ENCODE results near the gene SLC12A5.
A peak's percentile ranks its signal among the peaks of the same experiment; 100 is the strongest.

SLC12A5 gene

DNA sequence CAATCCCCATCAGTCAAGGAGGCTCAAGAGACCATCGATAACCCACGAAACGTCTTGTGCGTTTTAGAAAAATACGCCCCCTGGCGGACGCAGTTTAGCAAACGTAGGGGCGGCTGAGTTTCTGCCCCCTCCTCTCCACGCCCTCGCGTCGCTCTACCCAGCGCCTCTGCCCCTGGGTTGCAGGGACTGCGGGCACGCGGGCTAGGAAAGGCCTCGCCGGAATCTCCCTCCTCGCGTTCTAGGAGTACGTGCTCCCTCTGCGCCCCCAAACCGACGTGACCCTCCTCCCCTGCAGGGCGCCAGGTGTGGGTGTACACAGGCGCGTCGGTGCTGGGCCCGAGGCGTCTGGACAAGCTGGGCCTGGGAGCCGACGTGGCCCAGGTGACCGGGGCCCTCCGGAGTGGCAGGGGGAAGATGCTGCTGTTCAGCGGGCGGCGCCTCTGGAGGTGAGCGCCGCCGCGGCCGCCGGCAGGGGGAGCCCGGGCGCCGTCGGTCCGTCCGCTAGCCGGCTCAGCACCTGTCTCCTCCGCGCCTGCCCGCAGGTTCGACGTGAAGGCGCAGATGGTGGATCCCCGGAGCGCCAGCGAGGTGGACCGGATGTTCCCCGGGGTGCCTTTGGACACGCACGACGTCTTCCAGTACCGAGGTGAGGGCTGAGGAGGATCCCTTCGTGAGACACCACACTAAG, 15.0 kb upstream of the SLC12A5 start:
- H3K27ac ChIP-seq: no peak overlapping the region
- TF ChIP-seq, protein P1, sequence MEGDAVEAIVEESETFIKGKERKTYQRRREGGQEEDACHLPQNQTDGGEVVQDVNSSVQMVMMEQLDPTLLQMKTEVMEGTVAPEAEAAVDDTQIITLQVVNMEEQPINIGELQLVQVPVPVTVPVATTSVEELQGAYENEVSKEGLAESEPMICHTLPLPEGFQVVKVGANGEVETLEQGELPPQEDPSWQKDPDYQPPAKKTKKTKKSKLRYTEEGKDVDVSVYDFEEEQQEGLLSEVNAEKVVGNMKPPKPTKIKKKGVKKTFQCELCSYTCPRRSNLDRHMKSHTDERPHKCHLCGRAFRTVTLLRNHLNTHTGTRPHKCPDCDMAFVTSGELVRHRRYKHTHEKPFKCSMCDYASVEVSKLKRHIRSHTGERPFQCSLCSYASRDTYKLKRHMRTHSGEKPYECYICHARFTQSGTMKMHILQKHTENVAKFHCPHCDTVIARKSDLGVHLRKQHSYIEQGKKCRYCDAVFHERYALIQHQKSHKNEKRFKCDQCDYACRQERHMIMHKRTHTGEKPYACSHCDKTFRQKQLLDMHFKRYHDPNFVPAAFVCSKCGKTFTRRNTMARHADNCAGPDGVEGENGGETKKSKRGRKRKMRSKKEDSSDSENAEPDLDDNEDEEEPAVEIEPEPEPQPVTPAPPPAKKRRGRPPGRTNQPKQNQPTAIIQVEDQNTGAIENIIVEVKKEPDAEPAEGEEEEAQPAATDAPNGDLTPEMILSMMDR (conservative IDR thresholded peaks at IDR 0.05): peak; percentile 99
- no peak for TF ChIP-seq ZFX (IDR thresholded peaks at IDR 0.05)

DNA sequence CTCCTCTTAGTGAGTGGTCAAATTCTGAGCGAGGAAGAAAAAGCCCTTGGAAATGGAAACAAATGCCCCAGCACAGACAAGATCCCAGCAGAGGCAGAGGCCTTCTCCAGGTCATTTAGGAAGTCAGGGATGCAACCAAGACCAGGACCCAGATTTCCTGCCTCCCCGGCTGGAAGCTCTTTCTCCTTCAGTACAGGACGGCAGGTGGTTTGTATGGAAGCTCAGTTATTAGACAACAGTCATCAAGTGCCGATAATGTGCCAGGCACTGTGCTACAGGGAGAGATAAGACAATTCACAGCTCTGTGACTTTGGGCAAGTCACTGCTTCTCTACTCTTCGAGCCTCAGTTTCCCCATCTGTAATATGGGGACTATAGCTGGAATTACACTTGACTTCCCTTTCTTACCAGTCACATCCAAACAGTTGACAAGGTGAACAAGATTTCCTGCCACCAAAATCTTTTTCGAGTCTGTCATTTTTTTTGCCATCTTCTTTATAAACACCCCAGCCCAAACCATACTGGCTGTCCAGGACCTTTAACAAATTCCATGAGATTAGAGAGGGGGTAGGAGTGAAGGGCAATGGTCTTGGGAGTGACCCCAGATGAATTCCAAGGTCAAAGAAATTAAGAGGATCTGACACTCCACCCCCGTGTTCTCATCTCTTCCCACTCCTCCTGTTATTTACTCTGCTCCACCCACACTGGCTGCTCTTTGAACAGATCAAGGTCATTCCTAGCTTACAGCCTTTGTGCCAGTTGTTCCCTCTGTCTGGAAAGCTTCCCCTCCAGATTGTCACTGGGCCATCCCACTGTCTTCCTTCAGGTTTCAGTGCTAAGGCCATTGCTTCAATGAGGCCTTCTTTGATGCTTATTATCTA, 14.3 kb upstream of the SLC12A5 start:
- TF ChIP-seq ZFX (IDR thresholded peaks at IDR 0.05): no peak
- TF ChIP-seq, protein P1 (conservative IDR thresholded peaks at IDR 0.05): no peak
- no peak overlapping the region for H3K27ac ChIP-seq

DNA sequence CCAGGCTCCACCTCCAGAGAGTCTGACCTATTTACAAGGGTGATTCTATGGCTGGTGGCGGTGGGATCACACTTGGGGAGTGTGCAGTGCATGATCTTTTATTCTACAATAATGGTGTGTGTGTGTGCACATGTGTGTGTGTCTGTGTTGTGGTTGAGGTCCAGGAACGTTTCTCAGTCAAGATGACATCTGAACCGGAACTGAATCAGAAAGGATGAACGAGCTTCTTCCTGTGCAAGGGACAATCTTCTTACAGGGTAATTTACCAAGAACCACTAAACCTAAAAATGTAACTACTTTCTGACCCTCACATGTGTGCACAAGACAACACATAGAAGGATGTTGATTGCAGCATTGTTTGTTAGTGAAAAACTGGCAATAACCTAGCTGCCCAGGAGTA, 11.7 kb upstream of the SLC12A5 start:
- TF ChIP-seq ZFX (IDR thresholded peaks at IDR 0.05): no peak
- TF ChIP-seq, protein P1 (conservative IDR thresholded peaks at IDR 0.05): no peak
- no peak overlapping the region for H3K27ac ChIP-seq

DNA sequence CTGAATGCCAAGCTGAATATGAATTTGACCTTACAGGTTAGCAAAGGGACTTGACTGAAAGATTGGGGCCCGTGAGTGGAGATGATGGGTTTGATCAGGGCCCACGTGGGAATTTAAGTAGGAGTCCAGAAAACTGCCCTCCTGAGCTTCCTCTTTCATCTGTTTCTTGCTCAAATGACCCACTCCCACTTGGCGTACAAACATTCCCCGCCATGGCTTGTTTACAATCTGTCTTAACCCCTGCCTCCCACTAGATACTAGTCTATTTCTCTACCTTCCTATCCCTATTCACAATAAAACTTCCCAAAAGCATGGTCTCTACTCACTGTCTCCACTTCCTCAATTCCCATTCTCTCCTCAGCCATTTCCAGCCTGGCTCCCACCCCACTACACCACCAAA, 10.9 kb upstream of the SLC12A5 start:
- H3K27ac ChIP-seq: no peak overlapping the region
- TF ChIP-seq, protein P1 (conservative IDR thresholded peaks at IDR 0.05): no peak
- TF ChIP-seq ZFX (IDR thresholded peaks at IDR 0.05): no peak

DNA sequence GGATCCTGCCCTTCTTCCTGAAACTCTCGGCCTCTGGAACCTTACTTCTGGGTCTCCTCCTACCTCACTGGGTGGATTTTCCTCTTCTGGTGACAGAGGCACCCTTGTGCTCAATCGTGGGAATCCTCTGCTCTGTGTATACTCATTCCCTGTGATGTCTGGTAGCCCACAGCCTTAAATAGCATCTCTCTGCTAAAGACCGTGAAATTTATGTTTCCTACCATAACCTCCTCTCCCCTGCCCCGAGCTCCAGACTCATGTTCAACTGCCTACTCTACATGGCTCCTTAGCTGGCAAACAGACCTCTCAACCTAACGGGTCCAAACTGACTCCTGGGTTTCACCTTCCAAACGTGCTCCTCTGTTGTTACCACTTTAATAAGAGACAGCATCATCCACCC, 10.4 kb upstream of the SLC12A5 start:
- H3K27ac ChIP-seq: no peak overlapping the region
- TF ChIP-seq ZFX (IDR thresholded peaks at IDR 0.05): no peak
- TF ChIP-seq, protein P1 (conservative IDR thresholded peaks at IDR 0.05): no peak

DNA sequence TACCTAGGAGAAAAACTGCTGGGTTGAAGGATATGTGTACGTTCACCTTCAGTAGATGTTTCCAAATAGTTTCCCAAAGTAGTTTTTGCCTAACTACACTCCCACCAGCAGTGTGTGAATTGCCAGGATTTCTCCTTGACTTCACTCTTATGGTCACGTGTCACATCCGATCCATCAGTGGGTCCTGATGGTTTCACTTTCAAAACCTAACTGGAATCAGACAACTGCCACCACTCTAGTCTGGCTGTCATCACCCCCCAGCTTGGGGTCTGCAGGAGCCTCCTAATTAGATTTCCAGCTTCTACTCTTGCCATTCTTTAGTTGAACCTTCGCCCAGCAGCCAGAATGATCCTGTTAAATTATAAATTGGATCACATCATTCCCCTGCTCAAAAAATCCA, 8.5 kb upstream of the SLC12A5 start:
- TF ChIP-seq, protein P1 (conservative IDR thresholded peaks at IDR 0.05): no peak
- TF ChIP-seq ZFX (IDR thresholded peaks at IDR 0.05): no peak
- no peak overlapping the region for H3K27ac ChIP-seq

All from C4-2B (cell line).